Endothelial cell of umbilical vein (primary cell): ENCODE results near the gene USH1C. TPM values are rescaled to one million over a fixed set of nuclear protein-coding genes. Genes with fewer than 3 reads are reported as not detected.

ENCODE experiments used
- BruUV-seq: library from RNA; stranded (reverse); fragments of 400-500 nt; replicated peaks from 2 replicates; lab custom pipeline; 2021; lab: Mats Ljungman, UMichigan
- CTCF ChIA-PET: fragments of 300-600, 350-600 bp; sonication (Branson Sonifier 250); formaldehyde crosslinking; loops from one replicate; lab custom pipeline; 2021; ENCODE audit warnings: antibody characterized with exemption, inconsistent platforms; lab: Charles Lee
- POLR2A ChIA-PET: fragments of 300-600, 350-600 bp; sonication (Branson Sonifier 250); formaldehyde crosslinking; loops from one replicate; lab custom pipeline; 2021; ENCODE audit warnings: antibody characterized with exemption, inconsistent platforms; lab: Charles Lee
- DNase-seq: peaks from one replicate; pipeline ENCODE4 v3.0.0-alpha.2; 2011; ENCODE audit warnings: low read depth, low spot score
- FAIRE-seq: peaks from 2 replicates; lab custom pipeline; 2011; peaks lifted over from hg19 to GRCh38; lab: Jason Lieb, UNC
- H2AFZ ChIP-seq: 2 replicates; pipeline ENCODE4 v1.6.0; 2012; ENCODE audit warnings: low read depth, low read length, control low read depth, inconsistent platforms
- H3K27ac ChIP-seq: 2 replicates; pipeline ENCODE4 v1.5.1; 2011; ENCODE audit warnings: low read depth, mild to moderate bottlenecking, control low read depth, low read length, moderate library complexity; ENCODE audit not compliant: insufficient read depth
- H3K27me3 ChIP-seq, 2 experiments: 2 replicates each; pipeline versions ENCODE4 v1.6.0 to v1.6.1; 2011; ENCODE audit warnings: low read length in 2 of 2, mixed read lengths in 1 of 2; ENCODE audit not compliant: control insufficient read depth in 2 of 2, insufficient read depth in 2 of 2
- H3K36me3 ChIP-seq, 2 experiments: 2 replicates in 1 of 2; 3 replicates in 1 of 2; pipeline ENCODE4 v1.5.1; 2011; ENCODE audit warnings: low read length in 2 of 2, mild to moderate bottlenecking in 1 of 2, moderate library complexity in 1 of 2; ENCODE audit not compliant: control insufficient read depth in 2 of 2, insufficient read depth in 2 of 2; ENCODE audit errors: extremely low read depth in 1 of 2
- H3K4me1 ChIP-seq: 3 replicates; pipeline ENCODE4 v1.5.1; 2011; ENCODE audit warnings: mild to moderate bottlenecking, low read length; ENCODE audit not compliant: control insufficient read depth, insufficient read depth; ENCODE audit errors: extremely low read depth
- H3K4me2 ChIP-seq: 2 replicates; pipeline ENCODE4 v1.6.1; 2011; ENCODE audit warnings: low read length, control low read depth, mixed read lengths; ENCODE audit not compliant: insufficient read depth
- H3K4me3 ChIP-seq, 3 experiments: fragments of 200-600 bp in 1 of 3; sonication (generic), shearing (Covaris generic) in 1 of 3; replicated peaks in 1 of 3; 2 replicates each; pipeline ENCODE4 v1.5.1; 2011 to 2016; ENCODE audit warnings: control low read depth in 3 of 3, low read length in 3 of 3, mild to moderate bottlenecking in 2 of 3, inconsistent platforms in 1 of 3, low read depth in 1 of 3, moderate library complexity in 1 of 3; ENCODE audit not compliant: insufficient read depth in 1 of 3
- H3K79me2 ChIP-seq: 2 replicates; pipeline ENCODE4 v1.6.0; 2012; ENCODE audit warnings: low read length, inconsistent platforms; ENCODE audit not compliant: control insufficient read depth, insufficient read depth
- H3K9ac ChIP-seq: replicated peaks from 2 replicates; pipeline ENCODE3; 2011; ENCODE audit warnings: low read length, control low read depth; ENCODE audit not compliant: insufficient read depth; ENCODE audit errors: extremely low read depth
- H3K9me1 ChIP-seq: replicated peaks from 3 replicates; pipeline ENCODE4 v1.6.0; 2011; ENCODE audit warnings: mild to moderate bottlenecking, low read length; ENCODE audit not compliant: control insufficient read depth, insufficient read depth; ENCODE audit errors: extremely low read depth
- H3K9me3 ChIP-seq: replicated peaks from 2 replicates; pipeline ENCODE4 v1.5.1; 2012; ENCODE audit warnings: low read length, inconsistent platforms; ENCODE audit not compliant: control insufficient read depth, insufficient read depth
- H4K20me1 ChIP-seq: replicated peaks from 2 replicates; pipeline ENCODE3; 2011; ENCODE audit warnings: mild to moderate bottlenecking, low read length; ENCODE audit not compliant: control insufficient read depth, insufficient read depth; ENCODE audit errors: extremely low read depth
- EZH2 ChIP-seq: IDR thresholded peaks from 2 replicates; pipeline ENCODE4 v1.6.1; 2012; ENCODE audit warnings: borderline replicate concordance, low read depth, mild to moderate bottlenecking, moderate library complexity, low read length, inconsistent platforms; ENCODE audit not compliant: severe bottlenecking
- FOS ChIP-seq: IDR thresholded peaks from 2 replicates; pipeline ENCODE4 v1.6.1; 2011; ENCODE audit warnings: mild to moderate bottlenecking, low read length, moderate library complexity, borderline replicate concordance; ENCODE audit not compliant: insufficient read depth
- GATA2 ChIP-seq: IDR thresholded peaks from 2 replicates; pipeline ENCODE4 v1.7.0; 2011; ENCODE audit warnings: low read depth, mild to moderate bottlenecking, moderate library complexity, mixed read lengths, low read length; ENCODE audit not compliant: insufficient read length, insufficient read depth
- JUN ChIP-seq: IDR thresholded peaks from 2 replicates; pipeline ENCODE4 v1.6.1; 2011; ENCODE audit warnings: borderline replicate concordance, low read depth; ENCODE audit not compliant: insufficient read length, insufficient read depth
- MYC ChIP-seq: IDR thresholded peaks from one replicate; pipeline ENCODE4 v1.6.1; 2011; ENCODE audit warnings: mild to moderate bottlenecking, low read depth, low read length
- POLR2A ChIP-seq: IDR thresholded peaks from 2 replicates; pipeline ENCODE4 v1.6.1; 2012; ENCODE audit warnings: low read depth, mild to moderate bottlenecking, control low read depth, low read length
- POLR2AphosphoS5 ChIP-seq: IDR thresholded peaks from 2 replicates; pipeline ENCODE4 v1.6.1; 2012; ENCODE audit warnings: low read depth, mild to moderate bottlenecking, control low read depth, low read length, moderate library complexity; ENCODE audit not compliant: insufficient read depth
- dilution Hi-C: fragments of 300-500 bp; cut with MboI; formaldehyde crosslinking; loops from one replicate; pipeline ENCODE4 v1.15.0; 2019; ENCODE audit warnings: low sequenced_read_pairs; ENCODE audit not compliant: extremely low pct_ligation_motif_present
- intact Hi-C: fragments of 100-400 bp; cut with micrococcal nuclease; formaldehyde crosslinking; loops from one replicate; pipeline ENCODE4 v1.10.0; 2022
- polyA plus RNA-seq, 4 experiments: library from polyadenylated mRNA; depleted of rRNA in 3 of 4; stranded (reverse) in 3 of 4; unstranded in 1 of 4; fragments of >200 nt; gene quantifications; 2 replicates each; pipeline versions ENCODE4 v1.2.1 to v1.2.3, GENCODE V29; 2011 to 2012; ENCODE audit warnings: missing spikeins in 1 of 4
- total RNA-seq: library from RNA; stranded (reverse); gene quantifications from 2 replicates; pipeline ENCODE4 v1.2.3, GENCODE V29; 2021
- TF ChIP-seq, protein P1 (sequence below): IDR thresholded peaks from 2 replicates; pipeline ENCODE4 v1.6.1; 2011; ENCODE audit not compliant: insufficient read depth, insufficient read length
- TF ChIP-seq, protein P2 (sequence below), 2 donors: IDR thresholded peaks; 1 replicate in 1 of 2; 2 replicates in 1 of 2; pipeline ENCODE4 v1.5.1; 2011; ENCODE audit warnings: low read length in 2 of 2, mild to moderate bottlenecking in 2 of 2, moderate library complexity in 2 of 2, control low read depth in 1 of 2, inconsistent platforms in 1 of 2, low read depth in 1 of 2; ENCODE audit not compliant: insufficient read depth in 1 of 2; ENCODE audit errors: extremely low read depth in 1 of 2

USH1C gene
- total and polyA plus RNA-seq, 2 donors (not counting 3 experiments of a cell fraction or from before 2014, with no cell fraction given): not detected

DNA sequence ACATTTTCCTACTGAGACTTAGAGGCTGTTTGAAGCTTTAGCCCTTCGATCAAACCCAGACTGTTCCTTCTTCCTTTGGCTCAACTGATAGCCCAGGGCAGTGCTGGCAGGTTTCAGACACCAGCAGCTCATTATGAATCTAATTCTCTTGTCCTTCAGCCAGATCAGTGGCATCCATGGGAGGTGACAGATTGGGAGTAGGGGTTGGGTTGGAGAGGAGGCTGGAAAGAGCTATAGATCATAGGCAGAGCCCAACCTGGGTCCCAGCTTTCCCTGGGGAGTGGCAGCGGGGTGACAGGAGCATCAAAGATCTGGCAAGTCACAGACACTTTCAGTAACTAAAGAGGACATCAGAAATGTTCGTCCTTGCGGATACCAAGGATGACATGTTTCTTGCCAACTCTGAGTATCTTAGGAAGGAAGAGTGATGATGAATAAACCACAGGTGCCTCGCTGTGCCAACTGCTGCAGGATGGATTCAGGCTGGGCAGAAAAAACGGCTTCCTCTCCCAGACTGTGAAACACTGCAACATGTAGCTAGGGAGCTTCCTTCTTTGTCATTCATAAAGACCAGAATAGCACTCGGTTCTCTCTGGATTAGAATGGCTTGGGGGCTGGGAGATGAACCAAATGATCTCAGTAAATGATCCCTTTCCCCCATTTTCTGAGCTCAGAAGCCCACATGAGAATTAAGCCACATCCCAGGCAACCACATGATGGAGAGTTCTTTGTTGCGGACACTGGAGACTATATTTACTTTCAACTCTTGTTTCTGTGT is 86.6 kb downstream of the USH1C start:
- CTCF ChIA-PET: no interaction called here

More for the DNA sequence above, 86.6 kb downstream of the USH1C start:
- no TSS peak for BruUV-seq
- H3K27me3 ChIP-seq: peaks cover 6 to 11% of the 10 kb centered on the region in 2 experiments
- H3K79me2 ChIP-seq: no peaks in the 10 kb centered on the region
- no peaks in the 10 kb centered on the region for H3K9me3 ChIP-seq
- no peaks in the 10 kb centered on the region for H3K4me1 ChIP-seq
- no peaks in the 10 kb centered on the region for H3K9me1 ChIP-seq
- POLR2A ChIA-PET: no interaction called here
- dilution Hi-C loops (no loop called here), intact Hi-C loops (no loop called here)
- no peaks in the 10 kb centered on the region for H3K36me3 ChIP-seq
- H3K4me2 ChIP-seq: no peak overlapping the region
- no peak overlapping the region for H2AFZ ChIP-seq
- FAIRE-seq: no peak
- H3K4me3 ChIP-seq: no peak overlapping the region
- no peak overlapping the region for H3K27ac ChIP-seq
- H4K20me1 ChIP-seq: no peaks in the 10 kb centered on the region
- TF ChIP-seq MYC (no peak), JUN (no peak), POLR2AphosphoS5 (no peak), GATA2 (no peak), POLR2A (no peak), FOS (no peak), EZH2 (no peak)
- TF ChIP-seq, protein P1, sequence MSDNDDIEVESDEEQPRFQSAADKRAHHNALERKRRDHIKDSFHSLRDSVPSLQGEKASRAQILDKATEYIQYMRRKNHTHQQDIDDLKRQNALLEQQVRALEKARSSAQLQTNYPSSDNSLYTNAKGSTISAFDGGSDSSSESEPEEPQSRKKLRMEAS: no peak
- TF ChIP-seq, protein P2, sequence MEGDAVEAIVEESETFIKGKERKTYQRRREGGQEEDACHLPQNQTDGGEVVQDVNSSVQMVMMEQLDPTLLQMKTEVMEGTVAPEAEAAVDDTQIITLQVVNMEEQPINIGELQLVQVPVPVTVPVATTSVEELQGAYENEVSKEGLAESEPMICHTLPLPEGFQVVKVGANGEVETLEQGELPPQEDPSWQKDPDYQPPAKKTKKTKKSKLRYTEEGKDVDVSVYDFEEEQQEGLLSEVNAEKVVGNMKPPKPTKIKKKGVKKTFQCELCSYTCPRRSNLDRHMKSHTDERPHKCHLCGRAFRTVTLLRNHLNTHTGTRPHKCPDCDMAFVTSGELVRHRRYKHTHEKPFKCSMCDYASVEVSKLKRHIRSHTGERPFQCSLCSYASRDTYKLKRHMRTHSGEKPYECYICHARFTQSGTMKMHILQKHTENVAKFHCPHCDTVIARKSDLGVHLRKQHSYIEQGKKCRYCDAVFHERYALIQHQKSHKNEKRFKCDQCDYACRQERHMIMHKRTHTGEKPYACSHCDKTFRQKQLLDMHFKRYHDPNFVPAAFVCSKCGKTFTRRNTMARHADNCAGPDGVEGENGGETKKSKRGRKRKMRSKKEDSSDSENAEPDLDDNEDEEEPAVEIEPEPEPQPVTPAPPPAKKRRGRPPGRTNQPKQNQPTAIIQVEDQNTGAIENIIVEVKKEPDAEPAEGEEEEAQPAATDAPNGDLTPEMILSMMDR (IDR thresholded peaks at IDR 0.05; ENCODE audit: extremely low read depth in 1 of 2, insufficient read depth in 1 of 2, low read depth in 1 of 2, low read length in 2 of 2): no peak
- no peak for DNase-seq
- no peak overlapping the region for H3K9ac ChIP-seq
